CD4-positive, alpha-beta T cell treated with Interleukin-1 beta for 1 hour (primary cell): ENCODE results near the gene CREB3.
A peak's percentile ranks its signal among the peaks of the same experiment; 100 is the strongest.

ENCODE experiments used
- DNase-seq, 2 donors: peaks; one replicate each; pipeline ENCODE4 v3.0.0-alpha.2; 2020 to 2022

CREB3 gene

GRCh38 chr9:35728041-35728971 is 4.2 kb upstream of the CREB3 start:
- peak; percentile 42 for DNase-seq

- DNase-seq: no peak
Observed at GRCh38 chr9:35729101-35729500, 3.4 kb upstream of the CREB3 start.

DNA sequence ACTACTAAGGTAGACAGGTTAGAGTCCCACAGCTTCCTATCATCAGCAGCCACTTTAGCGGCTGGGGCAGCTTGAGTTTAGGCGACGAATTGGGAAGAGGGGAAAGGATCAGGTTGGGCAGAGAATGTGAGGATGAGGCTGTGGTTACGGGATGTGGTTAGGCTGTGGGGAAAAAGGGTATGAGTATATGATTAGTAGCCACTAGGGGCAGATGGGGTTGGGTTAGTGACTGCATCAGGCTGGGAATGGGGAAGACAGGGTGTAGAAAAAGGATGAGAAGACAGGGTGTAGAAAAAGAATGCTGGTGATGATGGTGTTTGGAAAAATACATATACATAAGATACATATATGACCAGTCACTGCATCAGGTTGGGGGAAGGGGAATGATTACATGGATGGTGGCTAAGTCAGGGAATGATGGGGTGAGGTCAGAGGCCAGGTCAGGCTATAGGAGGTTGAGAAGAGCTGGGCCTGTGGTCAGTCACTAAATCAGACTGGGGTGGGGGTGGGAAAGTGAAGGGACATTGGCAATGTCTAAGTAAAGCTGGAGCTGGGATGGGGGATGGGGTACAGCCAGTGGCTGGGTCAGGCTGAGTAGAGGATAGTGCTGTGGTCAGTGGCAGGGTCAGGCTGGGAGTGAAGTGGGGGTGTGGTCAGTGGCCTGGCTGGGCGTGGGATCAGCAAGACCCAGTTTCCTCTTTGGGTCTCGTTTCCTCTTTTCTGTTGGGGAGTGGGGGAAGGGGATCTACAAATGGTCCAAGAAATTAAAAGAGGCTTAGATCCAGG is 2.6 kb upstream of the CREB3 start:
- DNase-seq: peak; percentile 47 to 63

DNA sequence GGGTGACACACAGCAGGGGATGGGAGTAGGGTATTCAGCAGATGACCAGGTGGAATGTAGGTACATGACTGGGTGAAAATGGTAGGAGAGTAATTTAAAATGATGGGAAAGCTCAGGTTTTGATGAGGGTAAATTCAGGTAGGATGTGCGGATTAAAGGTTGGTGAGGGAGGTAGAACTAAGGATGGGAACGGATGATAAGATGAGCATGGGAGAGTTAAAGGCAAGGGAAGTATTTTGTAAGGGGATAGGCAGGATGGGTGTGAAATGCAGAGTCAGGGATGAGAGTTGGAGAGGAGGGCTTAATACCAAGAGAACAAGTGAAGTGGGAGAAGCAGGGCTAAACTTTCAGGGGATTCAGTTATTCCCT is 2.0 kb upstream of the CREB3 start:
- no peak for DNase-seq

GRCh38 chr9:35731415-35732184 is 866 bp upstream of the CREB3 start:
- no peak for DNase-seq

DNA sequence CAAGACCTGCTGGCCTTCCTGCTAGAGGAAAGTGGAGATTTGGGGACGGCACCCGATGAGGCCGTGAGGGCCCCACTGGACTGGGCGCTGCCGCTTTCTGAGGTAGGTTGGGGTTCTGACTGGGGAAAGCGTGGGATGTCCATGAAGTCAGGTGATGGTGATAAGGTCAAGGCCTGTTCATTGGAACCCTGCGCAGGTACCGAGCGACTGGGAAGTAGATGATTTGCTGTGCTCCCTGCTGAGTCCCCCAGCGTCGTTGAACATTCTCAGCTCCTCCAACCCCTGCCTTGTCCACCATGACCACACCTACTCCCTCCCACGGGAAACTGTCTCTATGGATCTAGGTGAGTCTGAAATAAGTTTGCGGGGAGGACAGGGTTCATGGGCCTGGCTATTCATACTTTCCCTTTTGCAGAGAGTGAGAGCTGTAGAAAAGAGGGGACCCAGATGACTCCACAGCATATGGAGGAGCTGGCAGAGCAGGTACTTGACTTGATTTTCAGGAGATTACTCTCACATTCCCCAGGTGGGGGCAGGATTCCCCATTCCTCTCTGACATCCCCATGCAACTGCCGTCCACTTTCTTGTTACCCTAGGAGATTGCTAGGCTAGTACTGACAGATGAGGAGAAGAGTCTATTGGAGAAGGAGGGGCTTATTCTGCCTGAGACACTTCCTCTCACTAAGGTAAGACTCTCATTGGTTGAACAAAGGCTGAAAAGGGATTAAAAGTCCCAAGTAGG is 505 bp downstream of the CREB3 start:
- DNase-seq: peak in 1 of 2 donors; percentile 35

- no peak for DNase-seq
Observed at GRCh38 chr9:35734096-35734495, 1.6 kb downstream of the CREB3 start.

DNA sequence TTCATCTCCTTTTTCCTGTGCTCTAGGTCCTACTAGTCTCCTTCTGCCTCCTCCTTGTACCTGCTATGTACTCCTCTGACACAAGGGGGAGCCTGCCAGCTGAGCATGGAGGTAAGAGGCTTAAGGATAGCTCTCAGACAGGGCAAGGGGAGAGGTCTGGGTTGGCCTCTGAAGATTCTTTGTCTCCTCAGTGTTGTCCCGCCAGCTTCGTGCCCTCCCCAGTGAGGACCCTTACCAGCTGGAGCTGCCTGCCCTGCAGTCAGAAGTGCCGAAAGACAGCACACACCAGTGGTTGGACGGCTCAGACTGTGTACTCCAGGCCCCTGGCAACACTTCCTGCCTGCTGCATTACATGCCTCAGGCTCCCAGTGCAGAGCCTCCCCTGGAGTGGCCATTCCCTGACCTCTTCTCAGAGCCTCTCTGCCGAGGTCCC is 3.8 kb downstream of the CREB3 start:
- DNase-seq: peak; percentile 70 to 82

GRCh38 chr9:35737143-35737542 is 4.7 kb downstream of the CREB3 start:
- DNase-seq: no peak

GRCh38 chr9:35738186-35738585 is 5.7 kb downstream of the CREB3 start:
- DNase-seq: no peak

DNA sequence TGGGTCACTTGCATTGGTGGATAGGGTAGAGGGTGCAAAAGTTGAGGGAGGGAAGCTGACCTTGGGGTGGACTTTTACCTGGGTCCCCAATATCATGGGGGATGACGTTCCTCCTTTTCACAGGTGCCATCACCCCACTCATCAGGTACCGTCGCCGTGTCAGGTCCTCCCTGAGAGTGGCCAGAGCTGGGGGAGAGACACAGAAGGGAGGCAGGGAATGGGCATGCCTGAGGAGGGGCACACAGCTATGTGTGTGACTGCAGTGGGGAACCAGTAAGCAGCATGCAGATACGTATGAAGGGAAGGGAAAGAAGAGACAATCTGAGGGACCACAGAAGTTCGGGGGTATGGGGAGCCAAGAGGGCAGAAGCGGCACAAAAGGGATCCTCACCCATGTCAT is 6.5 kb downstream of the CREB3 start:
- no peak for DNase-seq

DNA sequence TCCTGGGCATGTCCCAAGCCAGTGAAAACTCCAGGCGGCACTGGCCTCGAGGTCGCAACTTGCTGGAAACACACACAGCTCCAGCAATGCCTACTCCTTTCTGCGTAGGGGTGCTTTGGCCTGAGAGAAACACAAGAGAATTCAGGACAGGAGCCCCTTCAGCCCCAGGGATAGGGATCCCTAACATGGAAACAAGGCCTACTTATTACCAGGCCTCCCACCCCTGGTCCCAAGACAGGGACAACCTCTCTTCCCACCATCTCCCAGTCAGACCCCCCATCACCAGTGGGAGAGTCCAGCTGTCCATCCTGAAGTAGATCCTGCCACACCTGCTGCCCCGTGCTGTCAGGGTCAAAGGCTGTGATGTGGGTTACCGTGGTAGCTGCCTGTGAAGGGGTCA is 7.8 kb downstream of the CREB3 start:
- DNase-seq: no peak

GRCh38 chr9:35741740-35742139 is 9.3 kb downstream of the CREB3 start:
- DNase-seq: no peak

DNA sequence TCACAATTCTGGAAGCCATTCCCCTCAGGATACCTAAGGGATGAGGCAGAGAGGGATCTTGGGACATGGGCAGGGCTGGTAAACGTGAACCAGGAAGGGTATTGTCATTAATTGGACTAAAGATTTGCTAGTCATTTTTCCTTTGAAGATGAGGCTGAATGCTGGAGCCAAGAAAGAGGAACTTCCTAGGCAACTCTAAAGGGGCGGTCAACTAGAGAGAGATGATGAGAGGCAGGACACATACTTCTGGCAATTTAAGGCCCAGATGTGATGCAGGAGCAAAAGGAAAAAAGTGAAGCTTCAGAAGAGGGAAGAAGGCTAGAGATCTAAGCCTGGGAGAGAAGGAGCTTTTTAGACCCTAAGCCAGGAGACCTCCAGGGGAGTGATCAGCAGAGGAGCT is 11.0 kb downstream of the CREB3 start:
- no peak for DNase-seq

DNA sequence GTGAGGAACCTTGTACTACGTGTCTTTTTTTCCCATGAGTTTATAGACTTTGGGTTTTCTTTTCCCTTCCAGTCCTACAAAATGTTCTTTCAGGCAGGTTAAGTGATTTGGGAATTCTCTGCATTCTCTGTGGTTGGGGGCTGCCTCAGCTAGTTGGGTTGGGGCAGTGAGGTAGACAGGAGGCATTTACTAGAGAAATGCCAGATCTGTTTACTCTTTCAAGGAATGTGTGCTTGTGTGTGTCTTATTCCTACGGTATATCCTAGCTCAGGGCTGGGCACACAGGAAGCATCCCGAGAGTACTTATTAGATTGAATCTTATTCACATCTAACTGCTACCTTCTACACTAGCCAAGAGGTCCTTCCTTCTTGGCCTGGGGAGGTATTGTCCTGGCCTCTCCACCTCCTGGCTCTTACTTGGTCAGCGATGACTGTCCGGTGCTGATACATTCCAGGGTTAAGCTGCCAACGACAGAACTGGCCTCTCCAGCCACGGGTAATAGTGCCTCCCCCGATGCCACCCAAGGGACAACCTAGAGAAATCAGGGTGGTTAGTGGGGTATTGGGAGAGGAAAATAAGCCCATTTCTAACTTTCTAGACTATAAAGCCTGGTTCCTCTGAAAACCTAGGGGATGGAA is 11.5 kb downstream of the CREB3 start:
- no peak for DNase-seq

DNA sequence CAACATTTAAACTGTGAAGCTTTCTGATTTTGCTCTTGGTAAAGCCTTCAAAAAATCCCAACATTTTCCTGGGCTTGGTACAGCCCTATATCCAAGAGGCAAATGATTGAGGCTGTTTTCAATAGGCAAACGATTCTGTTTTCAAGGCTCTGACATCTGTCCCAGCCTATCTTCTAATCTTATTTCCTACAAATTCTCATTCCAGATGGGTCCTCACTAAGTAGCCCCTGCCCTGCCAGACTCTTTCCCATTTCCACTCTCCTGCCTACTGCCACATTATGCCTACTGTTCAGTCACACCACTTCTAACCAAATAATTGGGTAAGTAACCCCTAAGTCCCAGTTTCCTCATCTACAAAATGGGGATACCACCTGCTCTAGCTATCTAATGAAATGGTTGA is 13.1 kb downstream of the CREB3 start:
- no peak for DNase-seq

DNA sequence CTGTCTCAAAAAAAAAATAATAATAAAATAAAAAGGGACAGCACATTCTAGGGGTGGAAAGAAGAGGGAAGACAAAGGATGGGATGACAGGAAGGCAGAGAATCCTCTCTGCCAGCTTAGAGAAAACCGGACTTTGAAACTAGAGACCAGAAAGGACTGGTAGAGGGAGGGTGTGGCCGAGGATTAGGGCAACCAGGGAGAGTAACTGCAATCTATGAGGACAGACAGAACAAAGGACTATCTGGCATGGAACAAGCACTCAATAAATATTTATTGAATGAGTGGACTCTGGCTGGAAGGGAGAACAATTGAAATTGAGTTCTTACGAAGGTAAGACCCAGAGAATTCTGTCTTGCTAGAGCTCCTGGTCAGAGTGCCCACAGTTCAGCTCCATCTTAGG is 14.1 kb downstream of the CREB3 start:
- DNase-seq: no peak

DNA sequence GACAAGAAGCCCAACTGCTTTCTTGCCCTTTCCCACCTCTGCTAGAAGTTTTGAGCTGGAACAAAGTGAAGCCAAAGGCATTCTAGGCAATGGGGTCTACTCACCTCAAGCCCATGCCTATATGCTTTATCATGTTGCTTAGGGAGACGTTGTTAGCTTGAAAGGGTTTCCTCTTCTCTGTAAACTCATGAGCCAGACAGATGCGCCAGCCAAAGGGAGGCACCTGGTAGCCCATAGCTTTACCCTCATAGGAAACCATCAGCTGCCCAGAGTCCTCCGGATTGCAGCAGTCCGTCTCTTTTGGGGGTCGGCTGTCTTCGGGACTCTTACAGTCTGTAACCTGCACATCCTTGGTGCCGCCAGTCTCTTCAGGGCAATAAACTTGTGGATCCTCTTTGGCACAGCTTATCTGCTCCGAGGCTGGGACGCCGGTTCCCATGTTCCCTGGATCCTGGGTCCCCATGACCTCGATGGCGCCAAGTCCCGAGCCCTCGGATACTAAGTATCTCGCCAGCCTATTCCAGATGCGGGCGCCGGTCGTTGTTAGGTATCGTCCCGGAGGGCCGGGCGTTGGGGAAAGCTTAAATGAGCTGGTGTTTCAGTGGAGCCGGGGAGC is 15.9 kb downstream of the CREB3 start:
- DNase-seq: peak in 1 of 2 donors; percentile 8

GRCh38 chr9:35748858-35749514 is 16.5 kb downstream of the CREB3 start, which contains the start of the genes GBA2 and RGP1:
TSS of gene GBA2 (minus strand) at chr9:35749228. CDS start at chr9:35748704, 524 bp downstream.
TSS of gene RGP1 (plus strand) at chr9:35749287. CDS start at chr9:35749756, 469 bp downstream.
- peak; percentile 67 to 71 for DNase-seq

GRCh38 chr9:35749515-35750255 is 17.2 kb downstream of the CREB3 start:
- peak; percentile 40 to 60 for DNase-seq
